ENCODE results near the gene PRAF2.
A peak's percentile ranks its signal among the peaks of the same experiment; 100 is the strongest.

PRAF2 gene

GRCh38 chrX:49075347-49075746 lies 1.5 kb upstream of the PRAF2 start:
- no peak for DNase-seq (ENCODE audit: low read depth in 2 of 2, low spot score in 1 of 2)

GRCh38 chrX:49072712-49073095 lies 1.1 kb downstream of the PRAF2 start:
- DNase-seq (ENCODE audit: low read depth in 2 of 2, low spot score in 1 of 2), result no peak

- DNase-seq (ENCODE audit: low read depth in 2 of 2, low spot score in 1 of 2), result no peak
Measured at GRCh38 chrX:49071877-49072711, 1.7 kb downstream of the PRAF2 start.

GRCh38 chrX:49070988-49071387 lies 2.8 kb downstream of the PRAF2 start:
- DNase-seq (ENCODE audit: low read depth in 2 of 2, low spot score in 1 of 2), result no peak

DNA sequence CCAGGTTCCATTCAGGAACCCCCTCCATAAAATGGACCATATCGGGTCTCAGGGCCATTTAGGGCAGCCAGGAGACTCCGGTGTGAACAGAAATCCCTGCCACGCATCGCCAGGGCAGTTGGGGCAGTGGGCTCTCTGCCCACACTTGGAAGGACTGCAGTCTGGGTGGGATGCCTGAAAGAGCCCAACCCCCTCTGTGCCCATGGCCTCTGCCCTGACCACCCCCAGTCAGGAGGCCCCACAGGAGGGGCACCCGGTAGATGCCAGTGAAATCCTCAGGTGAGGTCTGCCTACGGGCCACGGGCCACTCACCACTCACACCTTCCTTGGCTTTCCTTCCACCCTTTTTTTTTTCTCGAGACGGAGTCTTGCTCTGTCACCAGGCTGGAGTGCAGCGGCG lies 4.8 kb downstream of the PRAF2 start:
- DNase-seq (ENCODE audit: low read depth in 2 of 2, low spot score in 1 of 2), result no peak

- DNase-seq (ENCODE audit: low read depth in 2 of 2, low spot score in 1 of 2), result no peak
Measured at GRCh38 chrX:49067285-49068120, 6.3 kb downstream of the PRAF2 start.

GRCh38 chrX:49066690-49067089 lies 7.1 kb downstream of the PRAF2 start:
- no peak for DNase-seq (ENCODE audit: low read depth in 2 of 2, low spot score in 1 of 2)

DNA sequence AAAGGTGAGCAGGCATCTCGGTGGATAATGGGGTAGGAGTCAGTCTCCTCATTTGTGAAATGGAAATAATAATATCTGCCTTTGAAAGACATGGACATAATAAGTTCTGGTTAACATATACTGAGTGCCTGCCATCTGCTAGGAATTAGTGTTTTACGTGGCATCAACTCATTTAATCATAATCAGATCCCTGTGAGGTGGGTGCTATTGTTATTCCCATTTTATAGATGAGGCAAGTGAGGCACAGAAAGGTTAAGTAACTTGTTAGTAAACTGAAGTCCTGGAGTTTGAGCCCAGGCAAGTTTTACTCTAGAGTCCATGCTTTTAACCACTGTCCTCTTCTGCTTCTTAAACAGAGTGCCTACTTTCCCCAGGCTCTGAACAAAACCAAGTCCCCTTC lies 7.5 kb downstream of the PRAF2 start:
- DNase-seq (ENCODE audit: low read depth in 2 of 2, low spot score in 1 of 2), result no peak

DNA sequence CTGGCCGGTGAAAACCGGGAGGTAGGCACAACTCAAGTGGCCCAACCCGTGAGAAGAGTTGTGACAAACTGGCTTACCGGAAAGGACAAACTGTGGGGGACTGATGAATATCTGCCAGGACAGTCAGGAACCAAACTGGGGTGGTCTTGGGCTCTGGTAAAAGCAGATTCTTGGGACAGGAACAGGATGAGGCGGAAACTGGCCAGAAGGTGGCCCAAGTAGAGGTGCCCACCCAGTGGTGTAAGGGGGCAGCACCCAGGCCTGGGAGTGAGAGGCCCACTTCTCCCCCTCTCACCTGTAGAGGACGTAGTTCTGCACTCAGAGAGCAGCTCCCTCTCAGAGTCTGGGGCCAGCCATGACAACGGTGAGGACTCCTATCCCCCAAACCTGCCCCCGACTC lies 9.1 kb downstream of the PRAF2 start:
- no peak for DNase-seq (ENCODE audit: low read depth in 2 of 2, low spot score in 1 of 2)

GRCh38 chrX:49064303-49064702 lies 9.5 kb downstream of the PRAF2 start:
- no peak for DNase-seq (ENCODE audit: low read depth in 2 of 2, low spot score in 1 of 2)

DNA sequence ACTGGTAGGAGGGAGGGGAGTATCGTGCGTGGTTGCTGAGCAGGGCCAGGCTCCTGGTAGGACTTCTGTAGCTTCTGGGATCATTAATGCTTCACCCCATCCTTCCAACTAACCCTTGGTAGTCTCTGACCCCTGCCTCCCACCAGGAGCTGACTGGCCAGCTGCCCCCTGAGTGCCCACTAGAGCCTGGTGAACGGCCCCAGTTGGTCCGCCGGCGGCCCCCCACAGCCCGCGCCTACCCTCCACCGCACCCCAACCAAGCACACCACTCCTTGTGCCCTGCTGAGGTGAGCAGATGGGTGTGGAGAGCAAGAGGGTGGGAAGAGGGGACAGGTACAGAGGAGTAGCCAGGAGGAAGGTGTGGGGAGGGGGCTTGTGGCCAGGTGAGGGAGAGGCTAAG lies 10.1 kb downstream of the PRAF2 start:
- no peak for DNase-seq (ENCODE audit: low read depth in 2 of 2, low spot score in 1 of 2)

DNA sequence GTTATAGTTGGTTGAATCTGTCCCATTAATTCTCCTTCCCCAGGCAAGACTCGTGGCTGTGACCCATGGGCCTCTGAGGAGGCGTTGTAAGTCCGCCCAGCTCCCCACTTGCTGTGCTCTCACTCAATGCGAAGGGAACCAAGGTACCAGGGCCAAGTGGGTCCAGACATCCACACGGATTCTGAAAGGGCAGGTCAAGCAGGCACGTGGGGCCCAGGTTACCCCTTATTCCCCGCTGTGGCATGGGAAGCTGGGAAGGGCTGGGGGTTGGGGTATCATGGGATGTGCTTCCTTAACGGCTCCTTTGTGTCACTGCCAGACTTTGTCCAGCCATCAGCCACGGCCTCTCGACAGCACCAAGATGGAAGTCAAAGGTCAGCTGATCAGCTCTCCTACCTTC lies 11.9 kb downstream of the PRAF2 start:
- no peak for DNase-seq (ENCODE audit: low read depth in 2 of 2, low spot score in 1 of 2)

GRCh38 chrX:49061490-49061889 lies 12.3 kb downstream of the PRAF2 start:
- no peak for DNase-seq (ENCODE audit: low read depth in 2 of 2, low spot score in 1 of 2)

DNA sequence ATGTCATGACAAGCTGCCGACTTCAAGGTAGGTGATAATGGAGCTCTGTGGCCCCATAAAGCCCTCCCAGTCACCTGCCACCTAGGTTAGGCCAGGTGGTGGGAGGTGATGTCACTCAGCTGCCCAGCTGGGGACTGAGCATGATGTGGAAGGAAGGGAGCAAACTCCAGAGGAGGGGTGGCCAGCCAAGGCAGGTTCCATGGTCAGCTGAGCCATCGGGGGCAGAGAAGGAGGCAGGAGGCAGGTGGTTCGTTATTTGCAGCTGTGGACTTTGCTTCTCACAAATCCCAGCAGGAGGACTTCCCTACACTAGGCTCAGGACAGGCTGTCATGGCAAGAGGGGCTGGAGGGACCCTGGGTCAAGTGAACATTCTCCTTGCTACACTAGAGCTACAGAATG lies 12.9 kb downstream of the PRAF2 start:
- DNase-seq (ENCODE audit: low read depth in 2 of 2, low spot score in 1 of 2), result no peak

GRCh38 chrX:49059681-49060085 lies 14.1 kb downstream of the PRAF2 start:
- DNase-seq (ENCODE audit: low read depth in 2 of 2, low spot score in 1 of 2), result no peak

DNA sequence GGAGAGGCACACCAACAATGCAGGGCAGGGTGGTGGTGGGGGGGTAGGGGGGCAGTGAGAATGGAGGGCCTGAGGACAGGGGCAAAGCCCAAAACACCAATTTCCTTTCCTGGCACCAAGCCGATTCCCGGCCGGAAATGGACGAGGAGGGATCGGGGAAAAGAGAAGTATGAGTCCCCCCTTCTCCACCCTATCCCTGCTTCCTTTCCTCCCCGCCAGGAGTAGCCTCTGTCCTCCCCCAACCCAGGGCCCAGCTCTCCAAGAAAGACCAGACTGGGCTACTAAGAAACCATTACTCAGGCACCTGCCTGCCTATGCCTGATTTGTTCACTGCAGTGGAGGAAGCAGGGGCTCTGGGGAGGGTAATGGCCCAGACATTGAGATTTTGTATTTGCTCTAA lies 14.6 kb downstream of the PRAF2 start:
- DNase-seq (ENCODE audit: low read depth in 2 of 2, low spot score in 1 of 2), result no peak

- no peak for DNase-seq (ENCODE audit: low read depth in 2 of 2, low spot score in 1 of 2)
Measured at GRCh38 chrX:49058794-49059193, 15.0 kb downstream of the PRAF2 start, which contains the start of gene CCDC120. CCDC120 (plus strand) TSS chrX:49058999; CDS start chrX:49062042, 3,043 bp downstream.

GRCh38 chrX:49054073-49054762 lies 19.6 kb downstream of the PRAF2 start:
- DNase-seq (ENCODE audit: low read depth in 2 of 2, low spot score in 1 of 2), result no peak

DNA sequence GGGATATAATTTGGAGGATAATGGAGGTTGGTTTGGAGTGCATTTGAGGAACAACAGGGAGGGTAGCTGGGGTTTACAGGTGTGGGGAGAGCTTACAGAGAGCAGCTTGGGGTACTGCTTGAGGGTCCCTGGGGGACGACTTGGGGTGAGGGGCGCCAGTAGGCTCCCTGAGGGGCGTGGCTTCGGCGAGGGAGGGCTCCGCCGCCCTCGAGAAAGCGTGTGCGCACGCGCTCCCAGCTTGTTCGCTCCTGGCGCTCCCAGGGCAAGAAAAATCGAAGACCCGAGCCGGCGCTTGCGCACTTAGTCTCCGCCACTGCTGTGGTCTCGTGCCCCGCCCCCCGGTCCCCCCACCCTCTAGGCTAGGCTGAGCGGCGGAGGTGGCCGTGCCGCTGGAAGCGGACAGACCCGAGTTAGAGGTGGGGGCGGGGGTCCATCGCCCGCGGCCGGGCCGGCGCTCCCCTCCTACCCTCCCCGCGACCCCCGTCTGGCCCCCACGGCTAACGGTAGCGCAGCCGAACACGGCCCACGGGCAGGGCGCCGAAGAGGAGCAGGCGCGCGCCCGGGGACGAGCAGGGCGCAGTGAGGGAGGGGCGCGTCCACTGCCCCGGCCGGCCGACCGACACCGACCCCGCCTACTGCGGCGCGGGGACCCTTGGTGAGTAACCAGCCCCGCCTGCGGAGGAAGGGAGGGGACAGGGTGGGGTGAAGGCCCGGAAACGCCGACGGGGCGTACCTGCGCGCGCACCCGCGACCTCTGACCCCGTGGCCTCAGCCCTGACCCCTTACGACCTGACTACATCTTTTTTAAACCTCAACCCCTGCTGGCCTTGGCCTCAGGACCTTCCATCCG lies 20.4 kb downstream of the PRAF2 start:
- peak in 1 of 2 donors; percentile 29 for DNase-seq (ENCODE audit: low read depth in 2 of 2, low spot score in 1 of 2)

DNA sequence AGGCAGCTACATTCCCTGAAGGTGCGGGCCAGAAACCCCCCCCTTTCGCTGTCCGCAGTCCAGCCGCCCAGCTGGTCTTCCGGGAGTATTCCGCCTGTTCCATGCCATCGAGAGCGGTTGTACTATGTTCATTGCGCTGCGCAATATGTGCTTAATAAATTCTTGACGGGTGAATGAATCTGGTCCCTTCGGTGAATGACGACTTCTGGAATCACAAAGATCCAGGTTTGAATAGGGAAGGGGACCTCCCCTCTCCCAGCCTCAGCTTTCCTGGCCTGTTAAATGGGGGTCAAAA lies 29.9 kb downstream of the PRAF2 start:
- DNase-seq (ENCODE audit: low read depth in 2 of 2, low spot score in 1 of 2), result no peak
